Prostate gland (tissue), 2 donors: ENCODE measurements around the gene FARP1.

Source experiments
- POLR2A ChIP-seq: fragments of 450-650 bp; IDR thresholded peaks from one replicate; pipeline ENCODE4 v1.6.1; 2016; ENCODE audit warnings: antibody characterized with exemption, mild to moderate bottlenecking
- POLR2AphosphoS5 ChIP-seq: sonication (generic); formaldehyde crosslinking; IDR thresholded peaks from one replicate; pipeline ENCODE4 v1.6.1; 2017; ENCODE audit warnings: antibody characterized with exemption
- TF ChIP-seq, protein P1 (sequence below), 4 experiments: fragments of 200-600 bp in 2 of 4; fragments of 450-650 bp in 2 of 4; sonication (generic) in 2 of 4; IDR thresholded peaks; 1 replicate in 3 of 4; 2 replicates in 1 of 4; pipeline ENCODE4 v1.5.1; 2016 to 2019; ENCODE audit warnings: antibody characterized with exemption in 4 of 4, mild to moderate bottlenecking in 2 of 4, moderate library complexity in 2 of 4

DNA sequence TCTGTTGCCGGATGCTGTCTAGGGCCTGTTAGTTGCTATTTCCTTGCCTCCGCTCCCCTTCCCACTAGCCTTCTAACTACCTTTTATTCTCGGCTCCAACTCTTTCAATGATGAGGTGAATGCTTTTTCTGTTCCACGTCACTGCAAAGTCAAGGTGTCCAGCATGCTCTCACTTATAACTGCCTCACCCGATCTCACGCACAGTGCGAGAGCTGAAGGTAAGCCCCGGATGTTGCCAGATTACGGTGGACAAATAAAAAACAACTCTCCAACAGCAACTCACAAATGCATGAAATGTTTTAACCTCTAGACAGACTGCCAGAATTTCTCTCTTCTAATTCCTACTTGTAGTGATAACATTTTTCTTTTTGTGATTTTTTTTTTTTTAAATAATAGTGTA is 264.1 kb downstream of the FARP1 start:
- TF ChIP-seq POLR2AphosphoS5 (no peak), POLR2A (no peak)
- TF ChIP-seq, protein P1, sequence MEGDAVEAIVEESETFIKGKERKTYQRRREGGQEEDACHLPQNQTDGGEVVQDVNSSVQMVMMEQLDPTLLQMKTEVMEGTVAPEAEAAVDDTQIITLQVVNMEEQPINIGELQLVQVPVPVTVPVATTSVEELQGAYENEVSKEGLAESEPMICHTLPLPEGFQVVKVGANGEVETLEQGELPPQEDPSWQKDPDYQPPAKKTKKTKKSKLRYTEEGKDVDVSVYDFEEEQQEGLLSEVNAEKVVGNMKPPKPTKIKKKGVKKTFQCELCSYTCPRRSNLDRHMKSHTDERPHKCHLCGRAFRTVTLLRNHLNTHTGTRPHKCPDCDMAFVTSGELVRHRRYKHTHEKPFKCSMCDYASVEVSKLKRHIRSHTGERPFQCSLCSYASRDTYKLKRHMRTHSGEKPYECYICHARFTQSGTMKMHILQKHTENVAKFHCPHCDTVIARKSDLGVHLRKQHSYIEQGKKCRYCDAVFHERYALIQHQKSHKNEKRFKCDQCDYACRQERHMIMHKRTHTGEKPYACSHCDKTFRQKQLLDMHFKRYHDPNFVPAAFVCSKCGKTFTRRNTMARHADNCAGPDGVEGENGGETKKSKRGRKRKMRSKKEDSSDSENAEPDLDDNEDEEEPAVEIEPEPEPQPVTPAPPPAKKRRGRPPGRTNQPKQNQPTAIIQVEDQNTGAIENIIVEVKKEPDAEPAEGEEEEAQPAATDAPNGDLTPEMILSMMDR (IDR thresholded peaks at IDR 0.05): no peak
